HG03045 (cell line): ENCODE results near the gene KMT2E.
A peak's percentile ranks its signal among the peaks of the same experiment; 100 is the strongest.
"Not testable (repeated sequence)": the region's sequence is repeated elsewhere in the genome, so short reads cannot be mapped to it uniquely, and the experiment has no call there.

Experiments used
- ATAC-seq: cut with Tn5 transposase; IDR thresholded peaks from one replicate; pipeline ENCODE4 v1.9.1; 2021; ENCODE audit warnings: mild to moderate bottlenecking, moderate library complexity; ENCODE audit not compliant: unreplicated experiment

The KMT2E gene

GRCh38 chr7:105013816-105014692, at the start of gene KMT2E:
Gene KMT2E, plus strand, starts transcription at chr7:105014205. Its CDS starts 26,748 bp downstream, at chr7:105040953.
- ATAC-seq, result peak; percentile 30

- no peak for ATAC-seq
These were observed 49.3 kb upstream of the KMT2E start for GRCh38 chr7:104964626-104965236.

- ATAC-seq, result no peak
These were observed 48.0 kb upstream of the KMT2E start for GRCh38 chr7:104966022-104966421.

GRCh38 chr7:104967088-104967487, 46.9 kb upstream of the KMT2E start:
- ATAC-seq, result no peak

- no peak for ATAC-seq
These were observed 46.4 kb upstream of the KMT2E start for GRCh38 chr7:104967595-104967994.

- no peak for ATAC-seq
These were observed 45.4 kb upstream of the KMT2E start for GRCh38 chr7:104968648-104969047.

GRCh38 chr7:104969183-104969582, 44.8 kb upstream of the KMT2E start:
- no peak for ATAC-seq

GRCh38 chr7:104971290-104972071, 42.5 kb upstream of the KMT2E start:
- no peak for ATAC-seq

- ATAC-seq, result no peak
These were observed 41.5 kb upstream of the KMT2E start for GRCh38 chr7:104972500-104972899.

GRCh38 chr7:104973227-104973626, 40.8 kb upstream of the KMT2E start:
- no peak for ATAC-seq

- no peak for ATAC-seq
These were observed 40.0 kb upstream of the KMT2E start for GRCh38 chr7:104973909-104974415.

GRCh38 chr7:104975553-104975952, 38.5 kb upstream of the KMT2E start:
- ATAC-seq, result not testable (repeated sequence)

- no peak for ATAC-seq
These were observed 36.9 kb upstream of the KMT2E start for GRCh38 chr7:104976966-104977636.

- ATAC-seq, result no peak
These were observed 35.5 kb upstream of the KMT2E start for GRCh38 chr7:104978460-104978859.

- no peak for ATAC-seq
These were observed 34.7 kb upstream of the KMT2E start for GRCh38 chr7:104979167-104979841.

- no peak for ATAC-seq
These were observed 33.6 kb upstream of the KMT2E start for GRCh38 chr7:104980440-104980839.

- ATAC-seq, result no peak
These were observed 32.9 kb upstream of the KMT2E start for GRCh38 chr7:104980841-104981671.

- ATAC-seq, result no peak
These were observed 32.4 kb upstream of the KMT2E start for GRCh38 chr7:104981672-104982037.

- no peak for ATAC-seq
These were observed 31.5 kb upstream of the KMT2E start for GRCh38 chr7:104982308-104983075.
